Dendritic cell treated with granulocyte-macrophage colony-stimulating factor and Interleukin-4, amounts not matched to agents 40 ng/mL and 50 ng/mL, for 4 days (primary cell): Measurements from ENCODE around the gene CLRN3.

ENCODE experiments used
- H3K27ac Mint-ChIP-seq: one replicate; pipeline ENCODE4 v1.8.0; 2022; ENCODE audit warnings: mild to moderate bottlenecking, mixed read lengths
- H3K27me3 Mint-ChIP-seq: one replicate; pipeline ENCODE4 v1.8.0; 2022; ENCODE audit warnings: mild to moderate bottlenecking, mixed read lengths
- H3K36me3 Mint-ChIP-seq: one replicate; pipeline ENCODE4 v1.8.0; 2022; ENCODE audit warnings: low read depth, mixed read lengths
- H3K4me1 Mint-ChIP-seq: one replicate; pipeline ENCODE4 v1.8.0; 2022; ENCODE audit warnings: low read depth, mixed read lengths
- H3K4me3 Mint-ChIP-seq: one replicate; pipeline ENCODE4 v1.8.0; 2022; ENCODE audit warnings: mild to moderate bottlenecking, moderate library complexity, mixed read lengths
- H3K9me3 Mint-ChIP-seq: one replicate; pipeline ENCODE4 v1.8.0; 2022; ENCODE audit warnings: mixed read lengths
- intact Hi-C: fragments of 100-400 bp; cut with micrococcal nuclease; formaldehyde crosslinking; loops from one replicate; pipeline ENCODE4 v1.15.0; 2022

Gene CLRN3, protein sequence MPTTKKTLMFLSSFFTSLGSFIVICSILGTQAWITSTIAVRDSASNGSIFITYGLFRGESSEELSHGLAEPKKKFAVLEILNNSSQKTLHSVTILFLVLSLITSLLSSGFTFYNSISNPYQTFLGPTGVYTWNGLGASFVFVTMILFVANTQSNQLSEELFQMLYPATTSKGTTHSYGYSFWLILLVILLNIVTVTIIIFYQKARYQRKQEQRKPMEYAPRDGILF

DNA sequence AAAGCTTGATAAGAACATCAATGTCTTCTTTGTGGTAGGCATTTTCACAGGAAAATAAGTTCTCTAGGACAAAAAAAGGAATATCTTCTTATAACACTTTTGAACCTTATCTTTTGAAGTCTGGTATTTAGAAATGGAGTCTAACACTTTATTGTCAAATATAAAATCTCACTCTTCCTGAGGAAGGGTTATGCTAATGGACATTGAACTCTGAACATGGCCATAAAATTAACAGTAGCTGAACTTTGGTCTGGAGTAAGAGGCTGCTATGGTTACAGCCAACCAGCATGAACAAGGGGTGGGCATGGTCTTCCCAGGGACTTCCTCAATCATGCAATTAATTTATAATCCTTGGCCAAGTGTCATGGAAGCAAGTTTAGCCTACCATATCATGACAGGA lies at the start of gene CLRN3:
TSS of gene CLRN3 (minus strand) at position 199 of the 400 bp plus-strand sequence. CDS start at position 42, 157 bp downstream.
- H3K9me3 Mint-ChIP-seq = no peaks in the 10 kb centered on the region
- peaks cover 36% of the 10 kb centered on the region for H3K4me1 Mint-ChIP-seq
- no peak within 1 kb of the TSS for H3K4me3 Mint-ChIP-seq
- H3K36me3 Mint-ChIP-seq = no peaks in the 10 kb centered on the region
- no peak within 1 kb of the TSS for H3K27ac Mint-ChIP-seq
- intact Hi-C loops = no loop called here
- no peaks in the 10 kb centered on the region for H3K27me3 Mint-ChIP-seq

DNA sequence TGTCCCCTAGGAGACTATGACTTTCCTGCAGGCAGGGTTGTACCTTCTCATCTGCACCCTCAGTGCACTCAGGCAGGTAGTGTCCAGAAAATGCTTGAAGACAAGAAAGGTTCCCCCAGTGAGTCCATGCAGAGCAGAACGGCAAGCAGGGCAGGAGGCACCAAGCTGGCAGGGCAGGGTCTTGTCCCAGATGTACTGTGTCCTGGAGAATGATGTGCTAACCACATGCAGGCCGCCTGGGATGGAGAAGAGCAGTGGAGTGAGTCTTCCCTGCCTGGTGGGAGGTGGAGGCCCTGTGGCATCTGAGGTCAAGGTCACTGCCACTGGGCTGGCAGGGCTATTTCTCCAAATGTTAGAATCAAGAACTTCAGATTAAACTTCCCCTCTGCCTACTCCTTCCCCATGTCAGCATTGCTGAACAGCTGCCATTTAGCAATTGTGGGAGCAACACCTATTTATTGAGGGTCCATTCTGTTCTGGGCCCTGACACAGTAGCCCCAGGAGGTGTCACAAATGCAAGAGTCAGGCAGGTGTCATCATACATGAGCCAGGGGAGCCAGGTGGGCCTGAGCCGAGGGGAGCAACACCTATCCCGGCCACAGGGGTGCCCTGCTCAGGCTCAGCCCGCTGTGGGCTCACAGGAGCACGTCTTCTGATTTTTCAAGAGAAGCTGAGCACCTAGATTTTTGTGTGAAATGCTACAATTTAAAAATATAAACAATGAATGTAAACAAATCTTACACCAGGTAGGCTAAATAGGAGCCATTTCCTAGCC lies 48.3 kb upstream of the CLRN3 start:
- H3K27me3 Mint-ChIP-seq = no peaks in the 10 kb centered on the region
- peaks cover 6% of the 10 kb centered on the region for H3K36me3 Mint-ChIP-seq
- H3K27ac Mint-ChIP-seq = no peak overlapping the region
- H3K4me3 Mint-ChIP-seq = no peak overlapping the region
- H3K4me1 Mint-ChIP-seq = peaks cover 63% of the 10 kb centered on the region
- intact Hi-C loops = no loop called here
- H3K9me3 Mint-ChIP-seq = peaks cover 5% of the 10 kb centered on the region

GRCh38 chr10:127939786-127940330 lies 47.1 kb upstream of the CLRN3 start:
- Mint-ChIP-seq H3K4me1 (peaks cover 59% of the 10 kb centered on the region), H3K27me3 (no peaks in the 10 kb centered on the region), H3K27ac (peak overlapping the region; percentile 45), H3K9me3 (peaks cover 5% of the 10 kb centered on the region), H3K4me3 (no peak overlapping the region), H3K36me3 (peaks cover 16% of the 10 kb centered on the region)
- intact Hi-C loops = no loop called here

DNA sequence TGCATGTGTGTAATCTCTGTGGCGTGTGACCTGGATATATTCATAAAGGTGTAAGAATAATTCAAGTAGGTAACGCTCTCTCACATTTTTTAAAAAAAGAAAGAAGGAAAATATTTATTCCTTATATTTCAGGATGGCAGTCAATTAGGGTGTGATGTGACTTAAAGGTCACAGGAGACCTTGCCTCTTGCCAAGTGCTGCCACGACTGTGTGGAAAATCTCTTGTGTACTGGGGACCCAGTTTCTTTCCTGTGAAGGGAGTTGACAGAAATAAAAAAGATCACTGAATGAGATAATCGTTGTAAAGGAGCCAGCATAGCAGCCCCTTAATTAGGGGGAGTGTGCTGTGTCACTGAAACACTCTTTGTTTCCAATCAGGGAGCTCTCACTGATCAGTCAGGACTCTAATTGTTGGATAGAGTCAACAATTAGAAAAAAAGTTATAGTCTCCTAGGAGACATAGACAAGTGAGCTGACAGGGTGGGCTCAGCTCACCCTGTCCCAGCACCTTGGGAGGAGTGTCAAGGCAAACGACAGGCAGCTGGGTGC lies 45.2 kb upstream of the CLRN3 start:
- H3K4me3 Mint-ChIP-seq = no peak overlapping the region
- no peaks in the 10 kb centered on the region for H3K27me3 Mint-ChIP-seq
- H3K27ac Mint-ChIP-seq = no peak overlapping the region
- H3K4me1 Mint-ChIP-seq = peaks cover 54% of the 10 kb centered on the region
- H3K36me3 Mint-ChIP-seq = peaks cover 22% of the 10 kb centered on the region
- no peaks in the 10 kb centered on the region for H3K9me3 Mint-ChIP-seq
- intact Hi-C loops = no loop called here

- Mint-ChIP-seq H3K27me3 (no peaks in the 10 kb centered on the region), H3K9me3 (no peaks in the 10 kb centered on the region), H3K36me3 (peaks cover 22% of the 10 kb centered on the region), H3K27ac (no peak overlapping the region), H3K4me1 (peaks cover 50% of the 10 kb centered on the region), H3K4me3 (no peak overlapping the region)
- intact Hi-C loops = no loop called here
Measured at GRCh38 chr10:127937069-127937468, 44.3 kb upstream of the CLRN3 start.

GRCh38 chr10:127935071-127935561 lies 42.4 kb upstream of the CLRN3 start:
- H3K27me3 Mint-ChIP-seq = no peaks in the 10 kb centered on the region
- H3K36me3 Mint-ChIP-seq = peaks cover 22% of the 10 kb centered on the region
- H3K4me1 Mint-ChIP-seq = peaks cover 31% of the 10 kb centered on the region
- no peak overlapping the region for H3K4me3 Mint-ChIP-seq
- H3K27ac Mint-ChIP-seq = no peak overlapping the region
- intact Hi-C loops = no loop called here
- H3K9me3 Mint-ChIP-seq = no peaks in the 10 kb centered on the region

DNA sequence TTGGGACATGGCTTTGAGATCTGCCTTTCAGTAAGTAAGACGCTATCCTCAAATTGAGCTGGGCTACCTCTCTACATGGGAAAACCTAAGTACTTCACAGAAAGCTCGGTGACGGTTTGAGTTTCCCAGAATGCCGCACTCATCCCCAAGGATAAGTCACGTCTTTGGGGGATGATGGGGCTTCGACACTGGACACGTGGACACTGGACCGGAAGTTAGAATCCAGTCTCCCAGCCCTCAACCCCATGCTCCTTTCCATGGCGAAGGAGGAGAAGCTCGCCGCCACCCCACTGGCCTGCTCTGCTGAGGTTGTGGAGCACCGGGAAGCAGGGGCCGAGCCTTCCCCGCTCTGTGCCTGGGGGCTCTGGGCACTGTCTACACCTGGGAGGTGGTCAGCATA lies 41.6 kb upstream of the CLRN3 start:
- Mint-ChIP-seq H3K36me3 (peaks cover 18% of the 10 kb centered on the region), H3K9me3 (no peaks in the 10 kb centered on the region), H3K4me1 (peaks cover 24% of the 10 kb centered on the region)

GRCh38 chr10:127933271-127933670 lies 40.5 kb upstream of the CLRN3 start:
- H3K4me3 Mint-ChIP-seq = no peak overlapping the region
- no peaks in the 10 kb centered on the region for H3K9me3 Mint-ChIP-seq
- intact Hi-C loops = no loop called here
- no peaks in the 10 kb centered on the region for H3K27me3 Mint-ChIP-seq
- H3K4me1 Mint-ChIP-seq = peaks cover 23% of the 10 kb centered on the region
- H3K27ac Mint-ChIP-seq = no peak overlapping the region
- peaks cover 16% of the 10 kb centered on the region for H3K36me3 Mint-ChIP-seq

More for the DNA sequence above, 41.6 kb upstream of the CLRN3 start:
- Mint-ChIP-seq H3K27ac (no peak overlapping the region), H3K4me3 (no peak overlapping the region), H3K27me3 (no peaks in the 10 kb centered on the region)
- intact Hi-C loops = no loop called here

DNA sequence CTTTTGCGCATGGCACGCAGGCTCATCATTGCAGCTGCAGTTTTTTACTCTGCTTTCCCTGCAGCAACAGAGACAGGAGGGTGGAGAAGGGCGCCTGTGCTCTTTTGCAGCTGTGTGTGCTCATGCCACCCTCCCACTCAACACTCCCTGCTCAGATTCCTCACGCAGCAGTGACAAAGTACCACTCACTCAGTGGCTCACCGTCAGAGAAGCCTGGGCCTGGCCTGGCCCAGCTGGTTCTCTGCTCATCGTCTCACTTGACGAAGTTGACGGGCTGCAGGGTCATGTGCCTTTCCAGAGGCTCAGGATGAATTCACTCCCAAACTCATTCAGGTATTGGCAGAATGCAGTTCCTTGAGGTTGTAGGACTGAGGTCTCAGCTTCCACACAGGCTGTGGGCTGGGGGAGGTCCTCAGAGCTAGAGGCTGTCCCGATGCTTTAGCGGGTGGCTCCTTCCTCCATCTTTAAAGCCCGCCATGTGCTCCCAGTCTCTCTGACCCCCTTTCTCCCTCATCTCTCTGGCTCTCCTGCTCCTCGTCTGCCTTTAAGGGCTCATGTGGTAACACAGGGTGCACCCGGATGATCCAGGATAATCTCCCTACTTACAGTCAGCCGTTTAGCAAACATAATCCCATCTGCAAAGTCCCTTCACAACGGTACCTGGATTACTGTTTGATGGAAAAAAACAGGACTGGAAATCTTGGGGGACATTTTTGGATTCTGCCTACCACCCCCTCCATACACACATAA lies 40.0 kb upstream of the CLRN3 start:
- Mint-ChIP-seq H3K9me3 (no peaks in the 10 kb centered on the region), H3K4me3 (no peak overlapping the region), H3K27ac (no peak overlapping the region), H3K36me3 (peaks cover 16% of the 10 kb centered on the region), H3K4me1 (peaks cover 28% of the 10 kb centered on the region), H3K27me3 (no peaks in the 10 kb centered on the region)
- intact Hi-C loops = no loop called here

- Mint-ChIP-seq H3K27me3 (no peaks in the 10 kb centered on the region), H3K27ac (no peak overlapping the region), H3K4me1 (peaks cover 48% of the 10 kb centered on the region), H3K4me3 (no peak overlapping the region), H3K9me3 (no peaks in the 10 kb centered on the region), H3K36me3 (no peaks in the 10 kb centered on the region)
- intact Hi-C loops = no loop called here
Measured at GRCh38 chr10:127928021-127928806, 35.5 kb upstream of the CLRN3 start.

DNA sequence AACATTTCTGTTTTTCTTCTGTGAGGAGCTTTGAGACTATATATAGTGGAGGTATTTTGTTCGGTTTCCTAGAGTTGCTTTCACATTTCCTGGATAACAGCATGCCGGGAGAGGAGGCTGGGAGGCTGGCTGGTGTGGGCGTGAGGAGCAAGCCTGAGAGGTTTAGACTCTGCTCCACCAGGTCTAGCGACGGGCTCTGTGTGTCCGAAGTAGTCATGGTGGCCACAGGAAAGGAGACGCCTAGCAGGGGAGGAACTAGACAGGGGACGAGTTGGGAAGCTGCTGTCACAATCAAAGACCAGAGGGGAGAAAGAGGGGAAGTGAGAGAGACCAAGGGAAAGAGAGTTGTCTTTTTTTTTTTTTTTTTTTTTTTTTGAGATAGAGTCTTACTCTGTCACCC lies 33.7 kb upstream of the CLRN3 start:
- Mint-ChIP-seq H3K4me3 (peak overlapping the region; percentile 35), H3K27me3 (no peaks in the 10 kb centered on the region), H3K4me1 (peaks cover 60% of the 10 kb centered on the region), H3K9me3 (no peaks in the 10 kb centered on the region), H3K27ac (peak overlapping the region; percentile 74), H3K36me3 (no peaks in the 10 kb centered on the region)
- intact Hi-C loops = no loop called here

DNA sequence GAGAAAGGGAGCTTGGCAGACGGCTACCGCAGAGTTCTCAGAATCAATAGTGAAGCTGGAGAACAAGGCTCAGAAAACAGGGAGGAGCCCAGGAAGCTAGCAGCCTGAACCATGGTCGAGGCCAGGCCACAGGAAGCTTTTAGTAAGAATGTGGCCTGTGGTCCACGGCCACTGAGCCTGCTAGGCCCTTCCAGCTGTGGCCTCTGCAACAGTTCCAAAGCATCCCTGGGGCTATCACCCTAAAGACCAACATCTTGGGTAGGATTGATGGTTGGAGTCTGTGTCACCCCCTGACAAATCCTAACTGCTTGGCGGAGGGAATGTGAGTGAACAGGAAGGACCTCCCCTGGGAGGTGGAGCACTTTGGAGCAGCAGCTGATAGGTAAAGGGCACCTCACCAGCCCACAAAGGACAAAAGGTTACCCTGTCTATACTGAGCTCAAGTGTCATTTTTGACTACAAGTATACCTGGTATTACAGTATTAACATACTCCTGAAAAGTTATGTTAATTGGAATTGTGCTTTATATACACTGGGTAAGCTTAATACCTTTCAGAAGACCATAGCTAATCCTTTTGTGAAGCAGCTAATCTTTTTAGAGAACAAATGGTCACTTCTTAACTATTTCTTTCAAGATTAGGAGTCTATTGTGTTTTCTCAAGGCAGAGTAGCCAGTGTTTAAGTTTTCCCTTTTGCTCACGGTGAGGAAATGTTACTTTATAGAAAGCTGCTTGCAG lies 32.9 kb upstream of the CLRN3 start:
- Mint-ChIP-seq H3K27ac (peak overlapping the region; percentile 74), H3K9me3 (no peaks in the 10 kb centered on the region)
- intact Hi-C loops = no loop called here

More for the DNA sequence above, 32.9 kb upstream of the CLRN3 start:
- no peaks in the 10 kb centered on the region for H3K27me3 Mint-ChIP-seq
- H3K36me3 Mint-ChIP-seq = no peaks in the 10 kb centered on the region
- no peak overlapping the region for H3K4me3 Mint-ChIP-seq
- peaks cover 68% of the 10 kb centered on the region for H3K4me1 Mint-ChIP-seq
